ENCODE measurements around the gene HIPK2. TPM values are rescaled to one million over a fixed set of nuclear protein-coding genes. Genes with fewer than 3 reads are reported as not detected.

Gene HIPK2
- total RNA-seq, 1 donor from 2014 or later = 61.5 TPM

GRCh38 chr7:139730746-139731612, 46.8 kb downstream of the HIPK2 start:
- no peaks in the 10 kb centered on the region for H3K27me3 Mint-ChIP-seq (ENCODE audit: low read depth)
- H3K27ac Mint-ChIP-seq (ENCODE audit: unreplicated experiment) = peak overlapping the region; percentile 2
- H3K4me1 Mint-ChIP-seq = peaks cover 32% of the 10 kb centered on the region
- H3K36me3 Mint-ChIP-seq (ENCODE audit: low read depth) = peaks cover 12% of the 10 kb centered on the region
- TF ChIP-seq CTCF (conservative IDR thresholded peaks at IDR 0.05) = no peak
- H3K4me3 Mint-ChIP-seq = no peak overlapping the region
- DNase-seq (ENCODE audit: low read depth, low spot score) = no peak
- H3K9me3 Mint-ChIP-seq = peaks cover 2% of the 10 kb centered on the region

GRCh38 chr7:139728203-139728602, 49.6 kb downstream of the HIPK2 start:
- Mint-ChIP-seq H3K4me3 (no peak overlapping the region), H3K36me3 (ENCODE audit: low read depth) (peaks cover 10% of the 10 kb centered on the region), H3K27me3 (ENCODE audit: low read depth) (no peaks in the 10 kb centered on the region), H3K9me3 (peaks cover 2% of the 10 kb centered on the region), H3K27ac (ENCODE audit: unreplicated experiment) (no peak overlapping the region), H3K4me1 (peaks cover 19% of the 10 kb centered on the region)
- no peak for TF ChIP-seq CTCF (conservative IDR thresholded peaks at IDR 0.05)
- no peak for DNase-seq (ENCODE audit: low read depth, low spot score)

GRCh38 chr7:139727151-139727705, 50.6 kb downstream of the HIPK2 start:
- no peak for TF ChIP-seq CTCF (conservative IDR thresholded peaks at IDR 0.05)
- Mint-ChIP-seq H3K4me3 (no peak overlapping the region), H3K27ac (ENCODE audit: unreplicated experiment) (peak overlapping the region; percentile 74), H3K36me3 (ENCODE audit: low read depth) (peaks cover 10% of the 10 kb centered on the region), H3K9me3 (no peaks in the 10 kb centered on the region), H3K4me1 (peaks cover 19% of the 10 kb centered on the region), H3K27me3 (ENCODE audit: low read depth) (no peaks in the 10 kb centered on the region)
- DNase-seq (ENCODE audit: low read depth, low spot score) = no peak

GRCh38 chr7:139726485-139726869, 51.3 kb downstream of the HIPK2 start:
- no peak for TF ChIP-seq CTCF (conservative IDR thresholded peaks at IDR 0.05)
- DNase-seq (ENCODE audit: low read depth, low spot score) = no peak
- peak overlapping the region; percentile 46 for H3K27ac Mint-ChIP-seq (ENCODE audit: unreplicated experiment)
- no peaks in the 10 kb centered on the region for H3K9me3 Mint-ChIP-seq
- no peak overlapping the region for H3K4me3 Mint-ChIP-seq
- H3K27me3 Mint-ChIP-seq (ENCODE audit: low read depth) = no peaks in the 10 kb centered on the region
- H3K36me3 Mint-ChIP-seq (ENCODE audit: low read depth) = peaks cover 10% of the 10 kb centered on the region
- H3K4me1 Mint-ChIP-seq = peaks cover 14% of the 10 kb centered on the region

- peaks cover 10% of the 10 kb centered on the region for H3K36me3 Mint-ChIP-seq (ENCODE audit: low read depth)
- H3K4me1 Mint-ChIP-seq = peaks cover 9% of the 10 kb centered on the region
- no peak overlapping the region for H3K27ac Mint-ChIP-seq (ENCODE audit: unreplicated experiment)
- TF ChIP-seq CTCF (conservative IDR thresholded peaks at IDR 0.05) = no peak
- no peak for DNase-seq (ENCODE audit: low read depth, low spot score)
- H3K4me3 Mint-ChIP-seq = no peak overlapping the region
- no peaks in the 10 kb centered on the region for H3K9me3 Mint-ChIP-seq
- H3K27me3 Mint-ChIP-seq (ENCODE audit: low read depth) = no peaks in the 10 kb centered on the region
Observed at GRCh38 chr7:139725858-139726484, 51.8 kb downstream of the HIPK2 start.
